ENCODE data around the gene DYNC1H1. TPM values are rescaled to one million over a fixed set of nuclear protein-coding genes. Genes with fewer than 3 reads are reported as not detected.

The DYNC1H1 gene
- total RNA-seq, 1 donor from 2014 or later, result 662 TPM

DNA sequence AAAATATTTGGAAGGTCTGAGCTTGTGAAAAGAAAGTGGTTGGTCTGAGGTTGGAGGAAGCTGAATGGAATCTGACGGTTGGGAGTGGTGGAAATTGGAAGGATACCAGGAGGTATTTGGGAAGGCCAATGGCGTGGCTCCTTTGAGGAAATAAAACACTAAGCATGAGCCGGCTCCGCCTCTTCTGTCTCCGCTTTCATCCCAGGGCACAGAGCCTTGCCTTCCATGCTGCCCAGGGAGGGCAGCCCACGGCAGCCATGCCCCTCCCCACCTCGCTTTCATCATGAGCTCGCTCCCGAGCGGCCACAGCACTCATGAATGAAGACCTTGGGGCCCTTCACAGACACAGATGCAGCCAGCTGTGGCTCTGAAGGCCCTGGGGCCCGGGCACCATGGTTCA, 86.3 kb downstream of the DYNC1H1 start:
- no peak overlapping the region for H3K4me3 Mint-ChIP-seq (ENCODE audit: unreplicated experiment)
- no peak overlapping the region for H3K27ac Mint-ChIP-seq (ENCODE audit: unreplicated experiment)
- H3K9me3 Mint-ChIP-seq (ENCODE audit: unreplicated experiment), result no peaks in the 10 kb centered on the region
- H3K4me1 Mint-ChIP-seq (ENCODE audit: unreplicated experiment), result no peaks in the 10 kb centered on the region
- TF ChIP-seq CTCF (IDR thresholded peaks at IDR 0.05; ENCODE audit: unreplicated experiment), result no peak
- peaks cover 6% of the 10 kb centered on the region for H3K27me3 Mint-ChIP-seq (ENCODE audit: unreplicated experiment)
- peaks cover 48% of the 10 kb centered on the region for H3K36me3 Mint-ChIP-seq (ENCODE audit: low read depth, unreplicated experiment)
- DNase-seq (ENCODE audit: low spot score), result no peak

DNA sequence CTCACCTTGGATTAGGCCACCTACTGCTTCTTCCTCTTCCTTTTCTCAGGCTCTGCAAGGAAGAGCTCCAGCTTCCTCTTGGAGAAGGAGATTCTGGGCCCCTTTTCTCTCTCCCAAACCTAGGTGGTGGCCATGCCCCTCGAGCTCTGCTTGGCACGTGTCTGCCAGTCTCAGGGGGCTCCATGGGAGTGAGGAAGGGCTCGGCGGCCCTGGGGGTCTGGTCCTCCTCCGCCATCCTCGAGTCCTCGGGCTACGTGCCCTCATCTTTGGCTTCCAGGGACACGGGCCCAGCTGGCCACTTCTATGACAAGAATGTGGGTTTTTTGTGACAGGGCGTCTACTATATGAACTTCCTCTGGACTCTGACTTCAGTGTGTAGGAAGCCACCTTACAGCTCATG, 88.1 kb downstream of the DYNC1H1 start:
- TF ChIP-seq CTCF (IDR thresholded peaks at IDR 0.05; ENCODE audit: unreplicated experiment), result no peak
- Mint-ChIP-seq H3K27ac (ENCODE audit: unreplicated experiment) (no peak overlapping the region), H3K4me3 (ENCODE audit: unreplicated experiment) (peak overlapping the region; percentile 38), H3K27me3 (ENCODE audit: unreplicated experiment) (peaks cover 8% of the 10 kb centered on the region), H3K4me1 (ENCODE audit: unreplicated experiment) (no peaks in the 10 kb centered on the region), H3K36me3 (ENCODE audit: low read depth, unreplicated experiment) (peaks cover 49% of the 10 kb centered on the region), H3K9me3 (ENCODE audit: unreplicated experiment) (no peaks in the 10 kb centered on the region)
- no peak for DNase-seq (ENCODE audit: low spot score)

DNA sequence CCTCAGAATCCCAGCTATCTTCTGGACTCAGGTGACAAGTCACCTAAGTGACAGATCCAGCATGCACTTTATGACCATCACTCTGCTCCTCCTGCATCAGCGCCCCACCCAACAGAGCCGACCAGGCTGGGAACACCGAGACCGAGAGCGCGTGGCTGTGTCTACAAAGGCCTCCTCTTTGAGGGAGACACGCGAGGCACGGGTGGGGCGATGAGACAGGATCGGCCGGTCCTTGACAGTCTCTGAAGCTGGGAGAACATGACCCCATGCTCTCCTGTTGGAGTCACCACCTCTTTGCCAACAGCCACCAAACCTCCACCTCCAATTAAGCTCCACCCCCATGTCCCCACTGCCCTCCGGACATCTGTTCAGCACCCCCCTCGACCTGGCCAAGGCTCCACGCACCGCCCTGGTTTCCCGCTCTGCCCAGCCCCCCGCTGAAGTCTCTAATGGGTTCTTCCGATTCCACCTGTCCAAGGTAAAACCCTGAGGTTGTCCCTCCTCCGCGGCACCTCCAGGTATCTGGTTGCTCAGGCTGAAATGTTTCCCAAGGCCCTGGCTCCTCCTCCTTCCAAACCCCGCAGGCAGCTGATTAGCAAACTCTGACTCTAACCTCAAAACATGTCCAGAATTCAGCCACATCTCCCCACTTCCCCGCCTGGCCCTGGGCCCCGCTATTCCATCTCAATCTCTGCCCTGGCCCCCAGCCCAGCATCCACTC, 91.0 kb downstream of the DYNC1H1 start:
- no peak for TF ChIP-seq CTCF (IDR thresholded peaks at IDR 0.05; ENCODE audit: unreplicated experiment)
- Mint-ChIP-seq H3K36me3 (ENCODE audit: low read depth, unreplicated experiment) (peaks cover 40% of the 10 kb centered on the region), H3K27me3 (ENCODE audit: unreplicated experiment) (peaks cover 9% of the 10 kb centered on the region), H3K4me1 (ENCODE audit: unreplicated experiment) (no peaks in the 10 kb centered on the region), H3K27ac (ENCODE audit: unreplicated experiment) (no peak overlapping the region), H3K4me3 (ENCODE audit: unreplicated experiment) (peak overlapping the region; percentile 47), H3K9me3 (ENCODE audit: unreplicated experiment) (no peaks in the 10 kb centered on the region)
- no peak for DNase-seq (ENCODE audit: low spot score)

DNA sequence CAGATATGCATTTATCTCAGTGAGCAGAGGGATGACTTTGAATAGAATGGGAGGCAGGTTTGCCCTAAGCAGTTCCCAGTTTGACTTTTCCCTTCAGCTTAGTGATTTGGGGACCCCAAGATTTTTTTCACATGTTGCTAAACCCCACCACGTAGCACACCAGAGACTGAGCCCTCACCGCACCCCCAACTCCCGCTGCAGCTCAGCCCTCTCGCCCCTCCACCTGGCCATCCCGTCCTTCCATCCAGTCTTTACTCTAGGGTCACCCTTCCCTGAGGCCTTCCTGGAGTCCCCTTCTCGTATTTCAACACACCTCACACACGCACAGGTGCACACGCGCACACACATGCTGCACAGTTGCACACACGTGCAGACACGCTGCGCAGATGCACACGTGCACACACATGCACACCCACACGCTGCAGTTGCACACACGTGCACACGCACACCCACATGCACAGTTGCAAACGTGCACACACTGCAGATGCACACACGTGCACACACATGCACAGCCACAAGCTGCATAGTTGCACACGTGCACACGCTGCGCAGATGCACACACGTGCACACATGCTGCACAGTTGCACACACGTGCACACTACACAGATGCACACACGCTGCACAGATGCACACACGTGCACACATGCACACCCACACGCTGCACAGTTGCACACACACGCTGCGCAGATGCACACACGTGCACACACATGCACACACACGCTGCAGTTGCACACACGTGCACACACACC, 92.5 kb downstream of the DYNC1H1 start:
- H3K27ac Mint-ChIP-seq (ENCODE audit: unreplicated experiment), result peak overlapping the region; percentile 8
- DNase-seq (ENCODE audit: low spot score), result no peak
- no peak for TF ChIP-seq CTCF (IDR thresholded peaks at IDR 0.05; ENCODE audit: unreplicated experiment)
- no peak overlapping the region for H3K4me3 Mint-ChIP-seq (ENCODE audit: unreplicated experiment)
- H3K4me1 Mint-ChIP-seq (ENCODE audit: unreplicated experiment), result no peaks in the 10 kb centered on the region
- peaks cover 9% of the 10 kb centered on the region for H3K27me3 Mint-ChIP-seq (ENCODE audit: unreplicated experiment)
- no peaks in the 10 kb centered on the region for H3K9me3 Mint-ChIP-seq (ENCODE audit: unreplicated experiment)
- H3K36me3 Mint-ChIP-seq (ENCODE audit: low read depth, unreplicated experiment), result peaks cover 35% of the 10 kb centered on the region

Measured in endothelial cell (in vitro differentiated cells).